Right lobe of liver (tissue), 4 donors: ENCODE results near the gene SUPT4H1.
A peak's percentile ranks its signal among the peaks of the same experiment; 100 is the strongest.

Source experiments
- CTCF ChIP-seq, 4 donors: fragments of 200-600 bp in 3 of 4; fragments of 450-650 bp in 1 of 4; IDR thresholded peaks; one replicate each; pipeline versions ENCODE4 v1.5.1 to v1.8.0; 2016 to 2022; ENCODE audit warnings: antibody characterized with exemption in 4 of 4, mild to moderate bottlenecking in 2 of 4
- POLR2A ChIP-seq: fragments of 450-650 bp; IDR thresholded peaks from one replicate; pipeline ENCODE4 v1.6.1; 2017; ENCODE audit warnings: antibody characterized with exemption, mild to moderate bottlenecking
- donor health status: DM: no; HTN: no; CAD: no.
- donor health status: DM: no; HTN: no; CAD: no.
- donor health status: DM: no; HTN: yes; CAD: no.

- TF ChIP-seq CTCF (IDR thresholded peaks at IDR 0.05), result no peak
- TF ChIP-seq POLR2A, result peak; percentile 60
Observed at GRCh38 chr17:58337600-58338453, 14.2 kb downstream of the SUPT4H1 start.
